IMR-90 (cell line): ENCODE measurements around the gene TRABD2A.

Source experiments
- CHD1 ChIP-seq: IDR thresholded peaks from 2 replicates; pipeline ENCODE4 v1.6.1; 2012; ENCODE audit warnings: low read depth, low read length, improper control_type of control experiment
- CTCF ChIP-seq: conservative IDR thresholded peaks from 2 replicates; pipeline ENCODE4 v1.5.1; 2012; ENCODE audit warnings: mild to moderate bottlenecking, low read depth, low read length, improper control_type of control experiment

GRCh38 chr2:84901593-84902120, 20.8 kb upstream of the TRABD2A start:
- TF ChIP-seq CTCF (no peak), CHD1 (no peak)
